ENCODE measurements around the gene EHBP1.

DNA sequence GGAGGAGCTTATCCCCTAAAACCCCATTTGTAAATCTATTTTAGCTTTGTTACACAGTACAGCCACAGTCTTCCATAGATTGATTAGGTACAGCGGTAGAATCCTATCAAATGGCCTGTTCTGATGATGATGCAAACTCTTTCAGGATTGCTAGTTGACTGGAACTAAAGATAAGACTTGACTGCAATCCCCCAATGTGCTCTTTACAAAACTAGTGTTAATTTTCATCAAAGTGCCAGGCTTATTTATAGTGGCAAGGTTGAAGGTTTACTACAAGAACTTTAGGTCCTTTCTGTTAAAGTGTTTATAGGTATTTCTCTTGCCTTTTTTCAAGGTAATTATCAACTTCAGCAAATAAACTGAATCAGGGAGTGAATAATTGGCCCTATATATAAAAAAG, 336.1 kb downstream of the EHBP1 start:
- TF ChIP-seq, protein P1, sequence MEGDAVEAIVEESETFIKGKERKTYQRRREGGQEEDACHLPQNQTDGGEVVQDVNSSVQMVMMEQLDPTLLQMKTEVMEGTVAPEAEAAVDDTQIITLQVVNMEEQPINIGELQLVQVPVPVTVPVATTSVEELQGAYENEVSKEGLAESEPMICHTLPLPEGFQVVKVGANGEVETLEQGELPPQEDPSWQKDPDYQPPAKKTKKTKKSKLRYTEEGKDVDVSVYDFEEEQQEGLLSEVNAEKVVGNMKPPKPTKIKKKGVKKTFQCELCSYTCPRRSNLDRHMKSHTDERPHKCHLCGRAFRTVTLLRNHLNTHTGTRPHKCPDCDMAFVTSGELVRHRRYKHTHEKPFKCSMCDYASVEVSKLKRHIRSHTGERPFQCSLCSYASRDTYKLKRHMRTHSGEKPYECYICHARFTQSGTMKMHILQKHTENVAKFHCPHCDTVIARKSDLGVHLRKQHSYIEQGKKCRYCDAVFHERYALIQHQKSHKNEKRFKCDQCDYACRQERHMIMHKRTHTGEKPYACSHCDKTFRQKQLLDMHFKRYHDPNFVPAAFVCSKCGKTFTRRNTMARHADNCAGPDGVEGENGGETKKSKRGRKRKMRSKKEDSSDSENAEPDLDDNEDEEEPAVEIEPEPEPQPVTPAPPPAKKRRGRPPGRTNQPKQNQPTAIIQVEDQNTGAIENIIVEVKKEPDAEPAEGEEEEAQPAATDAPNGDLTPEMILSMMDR (IDR thresholded peaks at IDR 0.05): no peak
- TF ChIP-seq POLR2A (IDR thresholded peaks at IDR 0.05) (no peak), EP300 (IDR thresholded peaks at IDR 0.05) (no peak), POLR2AphosphoS5 (IDR thresholded peaks at IDR 0.05) (no peak)

All from upper lobe of left lung (tissue), 4 donors.